Neural progenitor cell (in vitro differentiated cells): Measurements from ENCODE around the gene CRIM1.

ENCODE experiments used
- CTCF ChIP-seq: fragments of 200-600 bp; sonication (generic); IDR thresholded peaks from 2 replicates; pipeline ENCODE4 v1.5.1; 2017; ENCODE audit warnings: antibody characterized with exemption, mild to moderate bottlenecking
- EZH2 ChIP-seq: fragments of 200-600 bp; sonication (generic); IDR thresholded peaks from 2 replicates; pipeline ENCODE4 v1.6.1; 2017; ENCODE audit warnings: antibody characterized with exemption, mild to moderate bottlenecking, moderate library complexity
- EZH2phosphoT487 ChIP-seq: fragments of 200-600 bp; sonication (generic); IDR thresholded peaks from 2 replicates; pipeline ENCODE4 v1.6.1; 2017; ENCODE audit warnings: antibody characterized with exemption

GRCh38 chr2:36369163-36369562 lies 13.6 kb downstream of the CRIM1 start:
- no peak for TF ChIP-seq CTCF
- no peak for TF ChIP-seq EZH2
- TF ChIP-seq EZH2phosphoT487: no peak
